HG02571 (cell line): Measurements from ENCODE around the gene GPR39.
"Not testable (repeated sequence)": the region's sequence is repeated elsewhere in the genome, so short reads cannot be mapped to it uniquely, and the experiment has no call there.

ENCODE experiments used
- ATAC-seq: cut with Tn5 transposase; IDR thresholded peaks from one replicate; pipeline ENCODE4 v1.9.1; 2021; ENCODE audit warnings: mild to moderate bottlenecking, moderate library complexity; ENCODE audit not compliant: unreplicated experiment

GPR39 gene

GRCh38 chr2:132416723-132417395 is at the start of gene GPR39:
Gene GPR39, plus strand, starts transcription at chr2:132416805.
- no peak for ATAC-seq

- no peak for ATAC-seq
Measured at GRCh38 chr2:132368191-132368590, 48.4 kb upstream of the GPR39 start.

GRCh38 chr2:132372276-132372675 is 44.3 kb upstream of the GPR39 start:
- ATAC-seq: no peak

GRCh38 chr2:132373391-132374135 is 43.0 kb upstream of the GPR39 start:
- no peak for ATAC-seq

GRCh38 chr2:132374151-132374550 is 42.5 kb upstream of the GPR39 start:
- no peak for ATAC-seq

- ATAC-seq: no peak
Measured at GRCh38 chr2:132374551-132374950, 42.1 kb upstream of the GPR39 start.

- ATAC-seq: no peak
Measured at GRCh38 chr2:132374961-132375360, 41.6 kb upstream of the GPR39 start.

- ATAC-seq: no peak
Measured at GRCh38 chr2:132381376-132381775, 35.2 kb upstream of the GPR39 start.

- no peak for ATAC-seq
Measured at GRCh38 chr2:132383956-132384355, 32.6 kb upstream of the GPR39 start.

GRCh38 chr2:132384491-132385151 is 32.0 kb upstream of the GPR39 start:
- no peak for ATAC-seq

- no peak for ATAC-seq
Measured at GRCh38 chr2:132387126-132387525, 29.5 kb upstream of the GPR39 start.

GRCh38 chr2:132390076-132390475 is 26.5 kb upstream of the GPR39 start:
- ATAC-seq: no peak

GRCh38 chr2:132391378-132391777 is 25.2 kb upstream of the GPR39 start:
- ATAC-seq: no peak

- ATAC-seq: no peak
Measured at GRCh38 chr2:132392221-132392620, 24.4 kb upstream of the GPR39 start.

- no peak for ATAC-seq
Measured at GRCh38 chr2:132392879-132393278, 23.7 kb upstream of the GPR39 start.

GRCh38 chr2:132397042-132397441 is 19.6 kb upstream of the GPR39 start:
- not testable (repeated sequence) for ATAC-seq

- no peak for ATAC-seq
Measured at GRCh38 chr2:132400169-132400900, 16.3 kb upstream of the GPR39 start.

- ATAC-seq: no peak
Measured at GRCh38 chr2:132400901-132401240, 15.7 kb upstream of the GPR39 start.

GRCh38 chr2:132401326-132401725 is 15.3 kb upstream of the GPR39 start:
- no peak for ATAC-seq

GRCh38 chr2:132403146-132403545 is 13.5 kb upstream of the GPR39 start:
- ATAC-seq: no peak

- no peak for ATAC-seq
Measured at GRCh38 chr2:132404056-132404455, 12.5 kb upstream of the GPR39 start.
